Fibroblast of villous mesenchyme (primary cell): Measurements from ENCODE around the gene PON3. TPM values are rescaled to one million over a fixed set of nuclear protein-coding genes. Genes with fewer than 3 reads are reported as not detected.

ENCODE experiments used
- DNase-seq: peaks from one replicate; pipeline ENCODE4 v3.0.0-alpha.2; 2010; ENCODE audit warnings: low read depth
- H3K4me3 ChIP-seq: 2 replicates; pipeline ENCODE4 v1.5.1; 2011; ENCODE audit warnings: low read depth, mild to moderate bottlenecking, low read length
- total RNA-seq: library from RNA; depleted of rRNA; stranded (reverse); fragments of >200 nt; gene quantifications from 2 replicates; pipeline ENCODE4 v1.2.3, GENCODE V29; 2012
- TF ChIP-seq, protein P1 (sequence below): IDR thresholded peaks from 2 replicates; pipeline ENCODE4 v1.5.1; 2012; ENCODE audit warnings: low read depth, mild to moderate bottlenecking, low read length; ENCODE audit not compliant: insufficient read depth

Gene PON3
- total RNA-seq: under 0.01 TPM in 1 of 2 replicates, not detected in the other

- TF ChIP-seq, protein P1, sequence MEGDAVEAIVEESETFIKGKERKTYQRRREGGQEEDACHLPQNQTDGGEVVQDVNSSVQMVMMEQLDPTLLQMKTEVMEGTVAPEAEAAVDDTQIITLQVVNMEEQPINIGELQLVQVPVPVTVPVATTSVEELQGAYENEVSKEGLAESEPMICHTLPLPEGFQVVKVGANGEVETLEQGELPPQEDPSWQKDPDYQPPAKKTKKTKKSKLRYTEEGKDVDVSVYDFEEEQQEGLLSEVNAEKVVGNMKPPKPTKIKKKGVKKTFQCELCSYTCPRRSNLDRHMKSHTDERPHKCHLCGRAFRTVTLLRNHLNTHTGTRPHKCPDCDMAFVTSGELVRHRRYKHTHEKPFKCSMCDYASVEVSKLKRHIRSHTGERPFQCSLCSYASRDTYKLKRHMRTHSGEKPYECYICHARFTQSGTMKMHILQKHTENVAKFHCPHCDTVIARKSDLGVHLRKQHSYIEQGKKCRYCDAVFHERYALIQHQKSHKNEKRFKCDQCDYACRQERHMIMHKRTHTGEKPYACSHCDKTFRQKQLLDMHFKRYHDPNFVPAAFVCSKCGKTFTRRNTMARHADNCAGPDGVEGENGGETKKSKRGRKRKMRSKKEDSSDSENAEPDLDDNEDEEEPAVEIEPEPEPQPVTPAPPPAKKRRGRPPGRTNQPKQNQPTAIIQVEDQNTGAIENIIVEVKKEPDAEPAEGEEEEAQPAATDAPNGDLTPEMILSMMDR: no peak
- peak within 1 kb of the TSS; percentile 49 for H3K4me3 ChIP-seq
- DNase-seq: no peak
Measured at GRCh38 chr7:95396136-95397032, at the start of gene PON3. PON3 (minus strand) TSS chr7:95396375; CDS start chr7:95396350, 25 bp downstream.

- no peak overlapping the region for H3K4me3 ChIP-seq
- TF ChIP-seq, protein P1: no peak
- no peak for DNase-seq
Measured at GRCh38 chr7:95444796-95445195, 48.6 kb upstream of the PON3 start.

- no peak for DNase-seq
- H3K4me3 ChIP-seq: no peak overlapping the region
- TF ChIP-seq, protein P1: no peak
Measured at GRCh38 chr7:95441042-95441823, 45.1 kb upstream of the PON3 start.

- no peak for DNase-seq
- TF ChIP-seq, protein P1: no peak
- no peak overlapping the region for H3K4me3 ChIP-seq
Measured at GRCh38 chr7:95440394-95441038, 44.3 kb upstream of the PON3 start.

DNA sequence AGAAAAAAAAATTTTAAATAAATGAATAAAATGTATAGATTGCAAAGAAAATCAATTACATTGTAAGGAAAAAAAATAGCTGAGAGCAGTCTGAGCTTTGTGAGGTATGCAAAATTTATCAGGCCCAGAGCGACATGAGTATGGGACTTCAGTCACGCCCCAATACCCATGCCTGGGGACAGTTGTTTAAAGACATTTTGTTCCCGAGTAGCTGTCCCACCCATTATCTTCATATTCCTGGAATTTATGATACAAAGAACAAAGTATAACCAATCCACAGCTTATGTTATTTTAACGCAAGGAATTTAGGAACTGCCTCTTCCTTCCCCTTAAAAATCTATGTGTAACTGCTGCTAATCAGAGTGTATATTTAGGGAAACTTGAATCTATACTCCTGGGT lies 40.2 kb upstream of the PON3 start:
- H3K4me3 ChIP-seq: no peak overlapping the region
- TF ChIP-seq, protein P1: no peak
- no peak for DNase-seq

GRCh38 chr7:95435422-95435780 lies 39.2 kb upstream of the PON3 start:
- DNase-seq: no peak
- H3K4me3 ChIP-seq: peak overlapping the region; percentile 73
- TF ChIP-seq, protein P1: no peak
